Activated T-helper 2 cell treated with anti-CD3 and anti-CD28 coated beads, Interferon-gamma antibody, Interleukin-2, Interleukin-4, amounts not matched to agents 10 μg/mL and 5 μg/mL and 100 μg/mL, durations not matched to agents 14 hours and 24 hours and 36 hours (primary cell): ENCODE data around the gene RPL39L. TPM values are rescaled to one million over a fixed set of nuclear protein-coding genes. Genes with fewer than 3 reads are reported as not detected.

Source experiments
- DNase-seq: peaks from one replicate; pipeline ENCODE4 v3.0.0; 2021; ENCODE audit warnings: low spot score
- H3K27ac Mint-ChIP-seq: one replicate; pipeline ENCODE4 v1.8.0; 2021; ENCODE audit warnings: mixed read lengths
- H3K27me3 Mint-ChIP-seq: one replicate; pipeline ENCODE4 v1.8.0; 2021; ENCODE audit warnings: low read depth, mixed read lengths
- H3K36me3 Mint-ChIP-seq: one replicate; pipeline ENCODE4 v1.8.0; 2021; ENCODE audit warnings: low read depth, mixed read lengths
- H3K4me1 Mint-ChIP-seq: one replicate; pipeline ENCODE4 v1.8.0; 2021; ENCODE audit warnings: low read depth, mixed read lengths
- H3K4me3 Mint-ChIP-seq: one replicate; pipeline ENCODE4 v1.8.0; 2021; ENCODE audit warnings: low read depth, mild to moderate bottlenecking, moderate library complexity, mixed read lengths
- H3K9me3 Mint-ChIP-seq: one replicate; pipeline ENCODE4 v1.8.0; 2021; ENCODE audit warnings: mixed read lengths
- intact Hi-C: fragments of 100-400 bp; cut with micrococcal nuclease; formaldehyde crosslinking; loops from one replicate; pipeline ENCODE4 v1.15.1; 2023
- total RNA-seq: library from RNA; stranded (reverse); gene quantifications from 2 replicates; pipeline ENCODE4 v1.2.3, GENCODE V29; 2022

Gene RPL39L
- total RNA-seq, 1 donor from 2014 or later, result 11.0 TPM

DNA sequence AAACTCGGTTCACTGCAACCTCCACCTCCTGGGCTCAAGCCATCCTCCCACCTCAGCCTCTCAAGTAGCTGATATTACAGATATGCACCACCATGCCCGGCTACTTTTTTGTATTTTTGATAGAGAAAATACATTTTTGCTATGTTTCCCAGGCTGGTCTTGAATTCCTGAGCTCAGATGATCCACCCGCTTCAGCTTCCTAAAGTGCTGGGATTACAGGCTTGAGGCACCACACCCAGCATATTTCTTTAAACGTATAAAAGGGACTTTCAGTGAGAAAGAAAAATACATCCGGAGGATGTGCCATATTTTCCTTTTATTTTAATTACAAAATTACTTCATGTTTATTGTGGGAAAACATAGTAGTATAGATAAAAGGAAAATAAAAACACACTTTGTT is 55.2 kb downstream of the RPL39L start:
- H3K27ac Mint-ChIP-seq, result no peak overlapping the region

DNA sequence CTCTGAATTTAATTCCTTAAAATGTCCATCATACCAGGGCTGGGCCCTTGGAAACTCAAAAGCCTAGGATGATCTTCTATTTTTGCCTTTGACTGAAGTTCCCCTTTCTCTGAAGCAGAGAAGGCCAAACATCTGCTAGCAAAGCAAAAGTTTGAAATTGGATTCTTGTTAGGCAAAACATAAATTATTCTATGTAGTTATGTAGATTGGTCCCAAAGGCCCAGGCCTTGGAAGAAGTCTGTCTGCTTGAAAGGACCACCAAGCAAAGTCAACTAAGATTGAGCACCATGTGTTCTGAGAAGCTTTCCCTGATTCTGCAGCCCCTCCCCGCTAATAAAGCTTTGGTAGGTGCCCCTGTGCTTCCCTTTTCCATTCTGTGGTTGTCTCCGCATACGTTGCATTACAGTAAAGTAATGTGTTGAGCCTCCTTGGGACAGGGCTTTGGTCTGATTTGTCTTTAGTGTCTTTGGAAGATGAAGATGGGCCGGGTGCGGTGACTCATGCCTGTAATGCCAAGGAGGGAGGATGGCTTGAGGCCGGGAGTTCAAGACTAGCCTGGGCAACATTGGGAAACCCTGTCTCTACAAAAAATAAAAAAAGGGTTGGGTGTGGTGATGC is 56.4 kb downstream of the RPL39L start:
- Mint-ChIP-seq H3K9me3 (peaks cover 9% of the 10 kb centered on the region), H3K27me3 (no peaks in the 10 kb centered on the region), H3K4me3 (no peak overlapping the region), H3K36me3 (peaks cover 29% of the 10 kb centered on the region), H3K27ac (no peak overlapping the region), H3K4me1 (peaks cover 7% of the 10 kb centered on the region)
- DNase-seq, result no peak
- intact Hi-C loops, result no loop called here

More for the DNA sequence above, 55.2 kb downstream of the RPL39L start:
- Mint-ChIP-seq H3K27me3 (no peaks in the 10 kb centered on the region), H3K36me3 (peaks cover 25% of the 10 kb centered on the region), H3K4me1 (peaks cover 10% of the 10 kb centered on the region), H3K4me3 (no peak overlapping the region), H3K9me3 (peaks cover 21% of the 10 kb centered on the region)
- no peak for DNase-seq
- intact Hi-C loops, result no loop called here

DNA sequence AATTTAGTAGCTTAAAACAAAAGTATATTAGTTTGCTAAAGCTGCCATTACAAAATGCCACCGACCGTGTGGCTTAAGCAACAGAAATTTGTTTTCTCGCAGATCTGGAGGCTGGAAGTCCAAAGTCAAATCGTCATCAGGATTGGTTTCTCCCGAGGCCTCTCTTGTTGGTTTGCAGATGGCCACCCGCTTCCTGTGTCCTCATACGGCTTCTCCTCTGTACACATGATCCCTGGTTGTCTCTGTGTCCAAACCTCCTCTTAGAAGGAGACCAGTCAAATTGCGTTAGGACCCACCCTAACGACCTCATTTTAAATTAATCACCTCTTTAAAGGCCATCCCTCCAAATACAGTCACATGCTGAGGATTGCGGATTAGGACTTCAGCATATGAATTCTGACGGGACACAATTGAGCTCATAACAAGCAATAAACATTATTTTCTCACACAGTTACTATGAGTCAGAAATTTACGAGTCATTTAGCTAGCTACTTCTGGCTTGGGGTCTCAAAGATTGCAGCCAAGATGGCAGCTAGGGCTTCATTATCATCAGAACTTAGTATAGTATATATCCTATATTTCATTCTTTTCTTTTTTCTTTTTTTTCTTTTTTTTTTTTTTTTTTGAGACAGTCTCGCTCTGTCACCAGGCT is 58.4 kb downstream of the RPL39L start:
- intact Hi-C loops, result no loop called here
- peaks cover 41% of the 10 kb centered on the region for H3K36me3 Mint-ChIP-seq

DNA sequence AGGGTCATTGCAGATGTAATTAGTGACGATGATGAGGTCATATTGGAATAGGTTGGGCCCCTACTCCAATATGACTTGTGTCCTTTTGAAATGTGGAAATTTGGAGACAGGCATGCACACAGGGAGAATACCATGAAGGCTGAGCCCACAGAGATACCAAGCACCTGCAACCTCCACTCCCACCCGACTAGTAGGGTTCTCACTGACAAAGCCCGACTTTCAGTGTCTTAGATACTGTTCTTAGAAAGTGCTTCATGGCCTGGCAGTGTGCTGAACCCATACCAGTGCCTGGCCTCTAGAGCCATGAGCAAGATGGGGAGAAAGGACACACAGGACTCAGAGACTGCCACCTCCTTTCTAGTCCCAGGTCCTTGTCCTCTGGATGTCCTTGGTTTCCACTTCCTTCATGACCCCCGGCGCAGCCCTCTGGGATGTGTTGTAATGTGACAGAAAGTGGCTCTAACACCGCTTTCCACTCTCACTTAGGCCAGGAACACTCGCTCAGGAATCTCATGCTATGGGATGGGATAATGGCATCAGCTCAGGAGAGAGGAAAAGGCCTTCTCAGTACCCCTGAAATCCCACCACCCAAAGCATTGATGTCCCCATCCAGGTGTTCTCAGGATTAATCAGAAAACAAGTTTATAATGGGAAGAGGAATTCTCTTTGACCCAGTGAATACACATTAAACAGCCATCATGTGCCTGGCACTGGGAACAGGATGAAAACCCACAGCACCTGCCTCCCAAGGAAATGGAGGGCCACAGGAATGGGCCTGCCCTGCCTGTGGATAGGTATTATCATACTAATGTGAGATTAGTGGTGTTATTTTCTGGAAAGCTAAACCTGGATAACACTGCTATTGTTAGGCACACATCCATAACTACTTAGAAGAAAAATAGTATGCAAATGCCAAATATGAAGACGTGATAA is 59.9 kb downstream of the RPL39L start:
- H3K4me3 Mint-ChIP-seq, result no peak overlapping the region
- no peaks in the 10 kb centered on the region for H3K27me3 Mint-ChIP-seq
- peaks cover under 1% of the 10 kb centered on the region for H3K4me1 Mint-ChIP-seq
- no peak for DNase-seq
- no peaks in the 10 kb centered on the region for H3K9me3 Mint-ChIP-seq
- intact Hi-C loops, result no loop called here
- peaks cover 48% of the 10 kb centered on the region for H3K36me3 Mint-ChIP-seq
- H3K27ac Mint-ChIP-seq, result no peak overlapping the region

More for the DNA sequence above, 58.4 kb downstream of the RPL39L start:
- H3K4me3 Mint-ChIP-seq, result no peak overlapping the region
- no peak for DNase-seq
- H3K9me3 Mint-ChIP-seq, result no peaks in the 10 kb centered on the region
- H3K4me1 Mint-ChIP-seq, result peaks cover 7% of the 10 kb centered on the region
- H3K27ac Mint-ChIP-seq, result no peak overlapping the region
- no peaks in the 10 kb centered on the region for H3K27me3 Mint-ChIP-seq

DNA sequence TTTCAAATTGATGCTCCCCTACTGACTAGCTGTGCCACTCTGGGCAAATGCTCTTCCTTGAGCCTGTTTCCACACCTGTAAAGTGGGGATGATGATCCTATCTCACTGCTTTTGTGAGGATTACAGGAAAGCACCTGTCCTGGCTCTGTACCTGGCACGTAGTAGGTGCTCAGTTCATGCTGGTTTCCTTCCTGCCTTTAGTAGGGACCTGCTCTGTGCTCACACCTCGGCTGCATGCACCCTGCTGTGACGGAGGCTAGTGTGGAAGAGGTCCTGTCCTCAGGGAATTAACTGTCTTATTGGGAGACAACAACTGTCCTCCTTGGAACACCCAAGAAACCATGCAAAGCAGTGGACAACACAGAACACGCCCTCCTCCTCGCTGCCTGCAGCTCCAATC is 61.8 kb downstream of the RPL39L start:
- no peak overlapping the region for H3K4me3 Mint-ChIP-seq
- no peaks in the 10 kb centered on the region for H3K9me3 Mint-ChIP-seq
- intact Hi-C loops, result no loop called here
- peaks cover 2% of the 10 kb centered on the region for H3K4me1 Mint-ChIP-seq
- H3K27me3 Mint-ChIP-seq, result no peaks in the 10 kb centered on the region
- H3K27ac Mint-ChIP-seq, result no peak overlapping the region
- peaks cover 64% of the 10 kb centered on the region for H3K36me3 Mint-ChIP-seq
- no peak for DNase-seq

DNA sequence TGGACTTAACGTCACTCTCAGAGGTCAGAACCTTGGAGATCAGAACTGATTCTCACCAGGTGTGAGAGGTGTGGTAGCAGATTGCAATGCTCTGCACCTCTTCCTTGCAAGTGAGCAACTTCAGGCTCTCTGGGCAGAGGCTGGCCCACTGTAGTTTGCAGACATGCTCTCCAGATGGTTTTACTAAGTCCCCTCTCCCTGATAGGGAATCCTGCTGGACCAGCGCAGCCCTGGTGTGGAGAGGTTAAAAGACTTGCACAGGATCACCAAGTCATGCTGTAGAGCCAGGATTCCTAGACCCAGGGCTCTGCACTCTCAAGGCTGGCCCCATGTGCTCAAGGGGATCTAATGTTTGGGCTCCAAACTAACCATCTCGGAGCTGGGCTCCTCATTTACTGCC is 62.2 kb downstream of the RPL39L start:
- Mint-ChIP-seq H3K4me3 (no peak overlapping the region), H3K36me3 (peaks cover 64% of the 10 kb centered on the region), H3K4me1 (peaks cover 5% of the 10 kb centered on the region), H3K9me3 (no peaks in the 10 kb centered on the region), H3K27me3 (no peaks in the 10 kb centered on the region), H3K27ac (no peak overlapping the region)
- no peak for DNase-seq
- intact Hi-C loops, result no loop called here

DNA sequence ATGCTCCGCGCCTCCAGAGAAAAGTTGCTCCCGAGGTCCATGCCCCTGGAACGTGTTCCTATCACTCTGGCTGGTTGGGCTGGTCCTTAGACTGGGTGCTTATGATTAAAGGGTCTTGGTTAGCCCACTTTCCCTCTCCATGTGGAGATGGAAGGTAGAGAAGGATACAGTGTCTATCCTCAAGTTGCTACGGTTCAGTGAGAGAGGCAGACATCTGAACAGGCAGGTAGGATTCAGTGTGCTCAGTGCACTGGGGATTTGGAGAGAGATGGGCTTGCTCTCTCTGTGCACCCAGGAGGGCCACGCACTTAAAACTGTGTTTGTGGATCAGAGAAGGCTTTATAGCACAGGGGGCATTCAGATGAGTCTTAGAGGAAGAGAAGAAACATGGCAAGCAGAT is 63.0 kb downstream of the RPL39L start:
- Mint-ChIP-seq H3K27me3 (no peaks in the 10 kb centered on the region), H3K36me3 (peaks cover 64% of the 10 kb centered on the region), H3K4me3 (no peak overlapping the region), H3K9me3 (no peaks in the 10 kb centered on the region), H3K27ac (peak overlapping the region; percentile 2), H3K4me1 (peaks cover 7% of the 10 kb centered on the region)
- no peak for DNase-seq
- intact Hi-C loops, result no loop called here

DNA sequence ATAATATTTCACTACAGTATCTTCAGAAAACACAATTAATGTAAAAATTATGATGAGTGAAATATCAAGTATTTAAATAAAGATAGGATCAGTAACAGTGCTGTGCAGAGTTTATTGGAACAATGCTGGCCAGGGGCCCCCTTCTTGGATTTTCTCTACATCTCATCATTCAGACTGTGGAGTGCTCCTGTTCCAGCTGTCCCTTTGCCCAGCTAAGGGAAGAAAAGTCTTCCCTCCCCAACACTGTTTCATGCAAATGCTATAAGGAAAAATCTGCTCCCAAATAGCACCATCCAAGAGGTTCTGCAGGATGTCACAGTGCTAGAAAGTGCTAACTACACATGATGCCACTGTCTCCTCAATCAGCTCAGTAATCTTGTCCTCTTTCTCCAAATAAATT is 64.5 kb downstream of the RPL39L start:
- no peak for DNase-seq
- peaks cover under 1% of the 10 kb centered on the region for H3K9me3 Mint-ChIP-seq
- intact Hi-C loops, result no loop called here
- peaks cover 76% of the 10 kb centered on the region for H3K36me3 Mint-ChIP-seq
- H3K4me1 Mint-ChIP-seq, result peaks cover 9% of the 10 kb centered on the region
- H3K4me3 Mint-ChIP-seq, result no peak overlapping the region
- H3K27me3 Mint-ChIP-seq, result no peaks in the 10 kb centered on the region
- H3K27ac Mint-ChIP-seq, result no peak overlapping the region

DNA sequence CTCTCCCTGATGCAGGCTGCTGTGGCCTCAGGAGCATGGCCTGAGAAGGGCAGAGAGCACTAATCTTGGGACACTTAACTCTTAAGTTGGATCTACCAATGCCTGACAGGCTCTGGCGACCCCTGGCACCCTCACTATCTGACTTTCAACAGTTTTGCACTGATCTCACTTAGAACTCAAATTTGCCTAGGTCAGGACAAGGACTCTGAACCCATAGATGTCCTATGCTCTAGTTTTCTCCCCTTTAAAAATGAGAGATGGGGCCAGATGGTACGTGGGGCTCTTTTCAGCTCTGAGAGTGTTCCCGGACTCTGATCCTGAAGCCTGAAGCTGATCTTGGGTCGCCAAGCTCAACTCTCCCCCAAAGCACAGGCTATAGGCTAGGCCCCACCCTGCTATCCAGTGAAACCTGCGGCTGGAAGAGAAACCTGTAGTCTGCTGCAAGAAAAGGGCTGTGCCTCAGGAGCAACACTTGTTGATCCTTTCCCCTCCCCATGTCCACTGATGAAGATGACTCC is 65.7 kb downstream of the RPL39L start:
- Mint-ChIP-seq H3K27ac (no peak overlapping the region), H3K4me1 (peaks cover 14% of the 10 kb centered on the region)

DNA sequence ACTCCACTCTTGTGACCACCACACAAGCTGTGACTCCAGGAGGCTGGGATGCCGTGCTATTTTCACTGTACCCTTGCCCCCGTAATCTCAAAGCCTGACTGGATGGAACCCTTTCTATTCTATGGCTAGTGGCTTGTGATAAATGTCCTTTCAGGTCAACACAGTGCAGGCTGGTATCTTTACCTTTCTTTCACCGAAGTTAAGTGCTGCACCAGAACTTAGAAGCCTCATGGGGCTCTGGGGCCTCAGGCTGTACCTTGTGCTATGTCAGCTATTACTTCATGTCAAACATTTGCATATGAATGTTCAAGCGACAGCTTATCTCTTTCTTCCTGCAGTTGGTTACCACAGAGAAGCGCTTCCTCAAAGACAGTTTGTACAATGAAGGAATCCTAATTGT is 66.8 kb downstream of the RPL39L start:
- Mint-ChIP-seq H3K36me3 (peaks cover 74% of the 10 kb centered on the region), H3K4me1 (peaks cover 16% of the 10 kb centered on the region), H3K4me3 (no peak overlapping the region), H3K27me3 (no peaks in the 10 kb centered on the region), H3K27ac (no peak overlapping the region), H3K9me3 (peaks cover 6% of the 10 kb centered on the region)
- DNase-seq, result no peak
- intact Hi-C loops, result no loop called here

More for the DNA sequence above, 65.7 kb downstream of the RPL39L start:
- Mint-ChIP-seq H3K9me3 (peaks cover 6% of the 10 kb centered on the region), H3K4me3 (no peak overlapping the region), H3K27me3 (no peaks in the 10 kb centered on the region), H3K36me3 (peaks cover 76% of the 10 kb centered on the region)
- intact Hi-C loops, result no loop called here
- DNase-seq, result no peak

DNA sequence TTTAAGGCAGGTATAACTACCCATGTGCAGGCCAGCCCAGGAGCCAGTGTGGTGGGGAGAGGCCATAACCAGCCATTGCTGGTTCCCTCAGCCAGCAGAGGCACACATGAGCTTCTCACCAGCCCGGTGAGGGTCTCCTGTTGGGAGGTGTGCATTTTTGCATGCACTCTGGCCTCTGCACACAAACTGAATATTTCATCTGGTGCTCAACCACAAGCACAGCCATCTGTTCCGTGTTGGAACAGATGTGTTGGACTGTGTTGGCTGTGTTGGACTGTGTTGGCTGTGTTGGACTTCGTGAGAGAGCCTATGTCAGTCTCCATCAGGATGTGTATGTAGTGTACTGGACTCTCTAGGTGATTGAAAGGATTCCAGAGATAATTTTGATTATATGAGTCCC is 67.2 kb downstream of the RPL39L start:
- H3K27me3 Mint-ChIP-seq, result no peaks in the 10 kb centered on the region
- intact Hi-C loops, result no loop called here
- no peak overlapping the region for H3K4me3 Mint-ChIP-seq
- H3K9me3 Mint-ChIP-seq, result peaks cover 6% of the 10 kb centered on the region
- no peak for DNase-seq
- peaks cover 76% of the 10 kb centered on the region for H3K36me3 Mint-ChIP-seq
- H3K4me1 Mint-ChIP-seq, result peaks cover 19% of the 10 kb centered on the region
- no peak overlapping the region for H3K27ac Mint-ChIP-seq
